DMS114 treated with DMSO at 0.1 percent for 48 hours (cell line): Measurements from ENCODE around the gene STK24.

Source experiments
- DNase-seq: peaks from one replicate; lab custom pipeline; 2025; ENCODE audit not compliant: unreplicated experiment; lab: John Stamatoyannopoulos, UW

Gene STK24

DNA sequence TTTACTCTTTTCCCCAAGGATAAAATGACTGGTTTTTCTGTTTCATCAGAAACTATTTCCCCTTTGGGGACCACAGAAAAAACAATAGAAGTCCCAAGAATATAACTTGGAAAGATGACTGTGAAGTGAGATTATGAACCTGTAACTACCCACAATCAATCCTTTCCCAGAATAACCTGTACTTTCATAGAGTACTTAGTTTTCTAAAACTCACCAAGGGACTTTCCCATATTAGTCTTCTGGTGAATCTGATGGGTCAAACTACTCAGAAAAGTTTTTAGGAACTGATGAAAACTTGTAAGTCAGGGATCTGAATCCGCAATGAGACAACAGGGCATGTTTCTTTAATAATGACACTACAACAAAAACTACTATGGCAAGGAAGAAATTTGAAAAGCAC lies 62.6 kb downstream of the STK24 start:
- no peak for DNase-seq

DNA sequence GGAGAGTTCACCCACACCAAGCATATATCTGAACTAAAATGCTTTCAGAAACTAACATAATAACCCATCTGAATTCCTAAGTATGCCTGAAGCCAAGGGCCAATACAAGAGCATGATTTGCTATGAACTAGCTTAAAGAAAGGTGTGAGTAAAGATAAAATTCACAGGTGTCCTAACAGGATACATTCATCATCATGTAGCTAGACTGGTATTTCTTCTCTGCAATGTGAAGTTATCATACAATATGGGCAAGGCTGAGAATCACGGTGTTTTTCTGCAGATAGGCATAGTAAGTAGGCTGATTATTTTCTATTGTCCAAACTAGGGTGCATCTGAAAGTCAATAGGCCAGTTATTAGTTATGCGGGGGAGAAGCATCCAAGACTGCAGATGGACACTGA lies 63.1 kb downstream of the STK24 start:
- DNase-seq = no peak

DNA sequence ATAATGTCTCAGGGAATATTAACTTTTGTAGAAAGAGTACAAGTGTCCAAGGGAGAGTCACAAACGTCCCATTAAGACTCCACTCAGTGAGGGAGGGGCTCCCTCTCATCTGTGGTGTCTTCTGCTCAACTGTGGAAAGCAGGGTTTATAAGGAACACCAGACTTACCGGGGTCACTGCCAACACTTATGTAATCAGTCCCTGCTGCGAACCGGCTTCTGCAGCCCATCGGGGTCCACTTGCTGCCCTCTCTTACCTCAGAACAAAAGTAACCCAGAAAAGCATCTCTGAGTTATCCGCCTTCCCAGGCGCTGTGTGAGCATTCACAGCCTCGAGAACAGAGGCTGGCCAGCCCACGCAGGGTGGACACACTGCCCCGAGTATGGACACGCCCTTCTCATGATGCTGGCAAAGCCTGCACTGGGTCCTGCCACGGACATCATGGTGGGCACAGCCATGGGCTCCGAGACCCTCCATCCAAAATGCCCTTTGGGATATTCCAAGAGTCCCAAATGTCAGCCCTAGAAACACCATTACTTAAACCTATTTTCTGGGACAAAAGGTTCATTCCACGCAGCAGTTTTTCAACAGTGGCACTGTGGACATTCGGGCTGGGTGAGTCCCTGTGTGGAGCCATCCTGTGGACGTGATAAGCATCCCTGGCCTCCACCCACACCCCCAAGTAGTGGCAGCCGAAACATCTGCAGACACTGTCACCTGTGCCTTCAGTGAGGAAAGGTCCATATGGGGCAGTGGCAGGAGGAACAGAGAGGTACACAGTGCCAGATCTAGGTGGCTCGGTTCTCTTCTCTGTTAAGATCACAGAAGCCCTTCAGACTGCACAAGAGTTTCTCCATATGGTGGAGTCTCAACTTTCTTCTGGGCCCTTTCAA lies 63.9 kb downstream of the STK24 start:
- no peak for DNase-seq

DNA sequence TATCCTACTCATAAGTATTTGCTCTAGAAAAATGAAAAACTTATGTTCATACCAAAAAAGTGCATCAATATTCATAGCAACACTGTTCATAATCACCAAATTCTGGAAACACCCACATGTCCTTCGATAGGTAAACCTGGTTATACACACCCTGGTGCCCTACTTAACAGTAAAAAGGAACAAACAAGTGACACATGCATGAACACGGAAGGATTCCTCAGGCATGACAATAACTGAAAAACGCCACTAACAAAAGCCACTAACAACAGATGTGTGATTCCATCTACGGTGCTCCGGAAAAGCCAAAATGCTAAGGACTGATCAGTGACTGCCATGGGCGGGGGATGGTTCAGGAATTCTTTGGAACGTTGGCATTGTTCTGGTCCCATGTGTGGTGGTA lies 65.5 kb downstream of the STK24 start:
- no peak for DNase-seq

DNA sequence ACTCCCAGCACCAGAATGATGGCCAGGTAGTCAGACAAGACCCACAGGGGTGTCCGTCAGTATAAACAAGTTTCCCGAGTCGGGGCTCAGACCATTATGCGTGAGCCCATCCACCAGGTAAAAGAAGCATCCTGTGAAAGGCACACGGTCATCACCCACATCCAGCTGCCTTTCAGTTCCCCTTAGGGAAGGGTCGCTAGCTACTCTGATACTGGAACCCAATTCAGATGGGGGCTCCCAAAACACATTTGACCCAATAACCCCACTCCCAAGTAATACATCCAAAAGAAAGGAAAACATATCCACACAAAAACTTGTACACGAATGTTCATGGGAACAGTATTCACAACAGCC lies 66.8 kb downstream of the STK24 start:
- no peak for DNase-seq

DNA sequence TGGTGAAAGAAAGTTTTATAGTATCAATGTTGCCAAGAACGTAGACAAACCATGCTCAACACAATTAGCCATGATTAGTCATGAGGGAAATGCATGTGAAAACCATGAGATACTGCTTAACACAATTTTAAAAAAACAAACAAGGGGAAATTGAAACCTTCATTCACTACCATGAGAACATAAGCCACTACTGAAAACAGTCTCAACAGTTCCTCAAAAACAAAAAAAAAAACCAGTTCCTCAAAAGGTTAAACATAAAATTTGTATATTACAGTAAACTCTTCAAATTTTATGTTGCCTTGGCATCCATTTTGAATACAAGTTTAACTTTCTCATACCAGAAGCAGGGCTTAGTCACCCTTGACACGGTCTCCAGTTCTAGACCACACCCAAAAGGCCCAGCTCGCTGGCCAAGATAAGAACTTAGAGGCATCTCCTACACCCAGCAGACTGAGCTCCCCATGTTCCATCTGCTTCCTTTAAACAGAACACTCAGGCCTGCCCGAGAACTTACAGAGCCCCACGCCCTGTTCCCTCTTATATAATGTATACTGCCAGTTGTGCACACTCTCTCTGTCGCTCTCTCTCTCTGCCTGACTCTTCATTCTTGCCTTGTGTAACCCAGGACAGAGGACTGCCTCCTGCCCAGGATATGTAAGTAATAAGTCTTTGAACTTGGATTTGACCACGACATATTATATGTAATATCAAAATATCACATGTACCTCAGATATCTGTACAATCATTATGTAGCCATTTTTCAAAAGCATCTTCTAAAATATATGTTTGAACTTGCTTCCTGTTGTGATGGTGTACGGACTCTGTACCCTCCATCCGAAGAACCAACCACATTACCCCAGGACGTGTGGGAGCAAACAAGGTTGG lies 67.4 kb downstream of the STK24 start:
- DNase-seq = no peak

DNA sequence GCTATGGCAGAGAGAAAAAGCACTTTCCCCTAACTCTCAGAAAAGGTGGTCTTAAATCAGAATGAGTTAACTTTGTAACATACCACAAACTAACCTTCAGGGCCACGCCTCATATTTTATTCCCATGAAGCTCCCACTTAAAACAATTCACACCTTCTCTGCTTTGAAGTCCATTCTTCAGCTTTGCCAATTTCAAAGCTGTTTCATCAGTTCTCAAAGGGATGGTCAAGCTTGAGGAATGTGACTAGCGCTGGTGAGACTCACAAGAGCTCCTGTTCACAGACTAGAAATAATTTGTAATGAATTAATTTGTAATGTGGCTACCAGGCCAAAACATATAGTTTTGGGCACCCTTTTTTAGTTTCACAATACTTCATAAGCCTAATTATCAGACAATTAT lies 68.2 kb downstream of the STK24 start:
- no peak for DNase-seq

DNA sequence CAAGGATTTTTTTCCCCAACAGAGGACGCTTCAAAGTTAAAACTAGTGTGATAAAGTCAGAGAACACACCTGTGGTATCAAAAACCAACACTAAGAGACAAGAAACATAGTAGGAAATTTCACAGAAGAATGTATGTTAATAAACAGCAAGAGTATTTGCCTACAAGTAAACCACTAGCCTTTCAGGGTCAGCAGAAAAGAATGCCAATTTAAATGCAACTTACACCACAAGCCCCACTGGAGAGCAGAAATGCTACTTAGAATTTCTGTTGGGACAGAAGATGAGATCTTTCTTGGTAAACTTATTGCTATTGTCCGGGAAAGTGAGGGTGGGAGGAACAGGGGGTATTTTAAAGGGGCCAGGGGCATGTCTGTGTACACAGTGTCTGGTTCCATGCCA lies 68.6 kb downstream of the STK24 start:
- no peak for DNase-seq

DNA sequence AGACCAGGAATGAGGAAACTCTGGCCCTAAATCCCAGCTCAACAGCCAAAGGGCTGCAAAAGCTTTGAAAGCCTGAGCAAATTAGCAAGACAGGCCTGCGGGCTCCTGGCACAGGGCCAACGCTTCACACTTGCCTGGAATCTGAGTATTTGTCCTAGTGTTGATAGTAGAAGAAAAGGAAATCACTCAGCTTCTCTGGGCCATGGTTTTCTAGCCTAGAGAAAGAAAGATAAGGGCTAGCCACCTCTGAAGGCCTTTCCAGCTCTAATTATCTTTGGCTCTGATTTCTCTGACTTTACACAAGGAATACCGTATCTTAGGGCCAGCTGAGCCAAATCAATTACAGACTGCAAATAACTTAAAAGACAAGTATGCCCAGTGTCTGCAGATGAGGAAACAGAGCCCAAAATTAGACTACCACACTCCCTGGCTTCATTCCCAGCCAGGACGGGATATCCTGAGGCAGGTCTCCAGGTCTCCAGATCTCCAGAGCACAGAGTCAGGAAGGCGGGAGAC lies 69.6 kb downstream of the STK24 start:
- DNase-seq = no peak

DNA sequence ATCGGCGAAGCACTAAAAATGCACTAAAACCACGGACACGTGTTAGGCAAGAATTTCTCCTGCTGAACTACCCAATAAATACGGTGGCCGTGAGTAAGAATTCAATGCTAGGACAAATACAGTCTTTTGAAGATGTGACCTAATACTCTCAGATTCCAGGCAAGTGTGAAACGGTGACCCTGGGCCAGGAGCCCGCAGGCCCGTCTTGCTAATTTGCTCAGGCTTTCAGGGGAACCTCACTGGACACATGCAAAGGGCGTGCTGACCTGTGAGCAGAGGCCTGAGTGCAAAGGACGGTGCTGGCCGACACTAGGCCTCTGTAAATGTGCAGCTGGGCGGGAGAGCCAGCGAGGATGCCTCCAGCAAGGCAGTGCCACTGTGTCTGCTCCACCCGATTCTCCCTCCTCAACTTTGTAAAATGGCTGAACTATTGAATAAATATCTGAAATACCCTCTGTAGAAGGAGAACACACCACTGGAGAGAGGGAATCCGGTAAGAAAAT lies 70.1 kb downstream of the STK24 start:
- DNase-seq = no peak

DNA sequence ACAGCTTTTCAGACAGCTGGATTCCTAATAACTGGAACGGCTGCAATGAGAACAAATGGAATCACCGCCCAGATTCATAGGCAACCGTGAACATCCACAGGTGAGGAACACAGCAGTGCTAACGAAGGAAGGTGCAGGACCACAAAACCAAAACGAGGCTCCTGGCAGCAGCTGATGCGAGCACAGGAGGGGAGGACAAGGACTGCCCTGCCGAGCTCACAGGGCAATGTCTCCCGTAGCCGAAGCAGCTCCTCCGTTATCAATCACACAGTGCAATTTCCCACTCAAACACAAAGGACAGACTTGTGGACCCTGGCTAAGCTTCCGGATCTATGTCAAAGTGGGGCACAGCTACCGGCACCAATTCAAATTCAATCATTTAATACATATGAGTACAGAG lies 70.6 kb downstream of the STK24 start:
- DNase-seq = no peak

DNA sequence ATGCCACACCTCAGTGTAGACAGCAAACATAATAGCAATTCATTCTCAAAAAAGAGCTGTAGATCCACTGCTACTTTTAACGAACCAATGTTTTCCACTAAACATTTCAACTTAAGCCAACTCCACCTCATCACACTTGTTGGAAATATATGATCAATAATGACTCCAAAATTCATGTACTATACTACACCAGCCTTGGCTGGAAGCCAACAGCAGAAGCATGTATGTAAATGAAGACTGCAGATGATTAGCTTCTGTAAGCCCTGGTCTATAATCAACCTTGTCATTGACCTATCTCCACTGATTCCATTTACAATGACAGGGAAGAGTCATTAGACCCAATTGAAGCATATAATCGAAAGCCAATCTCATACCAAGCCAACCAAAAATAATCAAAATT lies 71.7 kb downstream of the STK24 start:
- DNase-seq = no peak

DNA sequence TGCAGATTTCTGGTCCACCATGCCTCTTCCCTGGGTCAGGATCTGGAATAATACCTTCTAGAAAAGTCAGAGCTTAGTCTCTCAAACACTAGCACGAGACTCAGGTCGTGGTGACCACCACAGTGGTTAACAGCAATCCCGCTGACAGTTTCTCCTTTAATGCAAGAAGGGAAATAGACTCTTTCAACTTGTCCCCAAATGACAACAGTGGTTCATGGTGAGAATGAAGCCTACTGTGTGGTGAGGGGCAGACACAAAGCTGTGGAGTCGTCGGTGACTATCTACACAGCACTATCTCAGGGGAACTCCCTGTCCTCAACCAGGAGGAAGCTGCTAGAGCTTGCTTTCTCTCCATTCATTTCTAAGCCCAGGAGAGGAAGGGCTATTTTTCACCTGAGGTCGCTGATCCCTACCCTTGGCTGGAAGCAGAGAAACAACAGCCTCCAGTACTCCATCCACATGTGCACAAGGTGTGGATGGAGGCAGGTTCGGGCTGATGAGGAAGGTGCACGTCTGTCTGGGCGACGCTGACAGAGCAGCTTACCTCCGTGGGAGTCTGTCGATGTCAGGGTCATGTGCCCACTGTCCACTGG lies 72.4 kb downstream of the STK24 start:
- no peak for DNase-seq

DNA sequence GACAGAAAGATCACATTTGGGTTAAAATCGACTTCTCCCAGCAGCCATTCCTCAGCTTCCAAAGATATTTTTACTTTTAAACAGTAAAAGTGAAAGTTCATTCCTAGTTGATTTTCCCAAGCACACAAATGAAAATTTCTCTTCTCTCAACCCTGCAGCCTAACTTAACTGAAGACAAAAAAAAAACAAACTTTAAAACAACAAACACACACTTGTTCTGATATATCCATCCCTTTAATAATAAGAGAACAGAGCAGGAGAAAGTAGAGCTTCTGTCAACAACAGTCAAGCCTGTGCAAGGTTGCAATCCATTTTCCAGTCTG lies 72.9 kb downstream of the STK24 start:
- DNase-seq = no peak

DNA sequence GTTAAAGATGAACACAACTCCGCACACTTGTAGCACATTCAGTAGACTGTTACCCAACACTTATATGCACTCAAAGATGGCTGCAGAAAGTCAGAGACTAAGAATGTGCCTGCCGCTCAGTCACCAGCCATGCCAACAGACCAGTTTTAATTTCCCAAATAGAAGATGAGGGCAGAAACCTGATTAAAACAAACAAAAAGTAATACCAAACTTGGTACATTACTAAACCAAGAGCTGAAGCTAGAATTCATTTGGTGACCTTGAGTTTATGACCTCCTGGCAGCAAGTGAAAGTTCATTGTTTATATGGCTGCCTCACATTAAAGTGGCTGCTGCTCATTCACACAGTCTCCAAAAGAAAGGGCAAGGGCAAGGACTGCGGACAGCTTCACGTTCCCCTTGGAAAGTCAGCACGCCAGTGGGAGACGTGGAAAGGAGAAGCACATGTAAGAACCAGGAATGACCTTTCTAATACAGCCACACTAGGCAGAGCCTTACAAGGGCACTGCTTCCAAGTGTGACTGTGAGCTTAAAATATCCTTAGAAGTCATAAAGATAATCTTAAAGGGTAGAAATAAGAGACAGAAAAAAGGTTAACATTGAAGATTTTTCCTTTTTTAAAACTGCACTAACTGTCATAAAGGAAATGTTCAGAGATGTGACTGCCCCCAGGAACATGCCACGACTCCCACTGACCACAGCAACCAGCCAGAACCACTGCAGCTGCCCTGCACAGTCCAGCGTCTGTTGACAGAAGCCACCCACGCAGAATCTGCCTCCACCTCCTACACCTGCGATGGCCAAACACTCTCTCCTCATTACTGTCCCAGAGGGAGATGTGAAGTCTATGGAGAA lies 73.5 kb downstream of the STK24 start:
- DNase-seq = no peak

DNA sequence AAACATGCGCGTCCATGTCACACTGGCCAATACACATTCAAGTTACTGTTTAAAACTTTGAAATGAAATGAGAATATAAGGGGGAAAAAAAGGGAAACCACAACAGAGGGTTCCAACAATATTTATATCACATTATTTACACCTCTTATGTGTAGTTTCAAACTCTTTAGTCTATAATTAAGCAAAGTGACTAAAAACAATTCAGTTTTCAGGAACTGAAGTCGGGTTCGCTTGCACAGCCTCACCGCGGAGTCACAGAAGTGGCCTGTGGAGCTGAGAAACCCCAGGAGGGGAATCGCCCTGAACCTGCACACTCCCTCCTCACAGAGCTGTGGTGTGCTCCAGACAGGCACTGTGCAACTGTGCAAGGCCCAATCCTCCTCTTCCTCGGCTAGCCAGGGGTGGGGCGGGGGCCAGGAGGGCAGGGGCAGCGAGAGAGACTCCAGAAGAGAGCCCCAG lies 75.9 kb downstream of the STK24 start:
- DNase-seq = no peak

DNA sequence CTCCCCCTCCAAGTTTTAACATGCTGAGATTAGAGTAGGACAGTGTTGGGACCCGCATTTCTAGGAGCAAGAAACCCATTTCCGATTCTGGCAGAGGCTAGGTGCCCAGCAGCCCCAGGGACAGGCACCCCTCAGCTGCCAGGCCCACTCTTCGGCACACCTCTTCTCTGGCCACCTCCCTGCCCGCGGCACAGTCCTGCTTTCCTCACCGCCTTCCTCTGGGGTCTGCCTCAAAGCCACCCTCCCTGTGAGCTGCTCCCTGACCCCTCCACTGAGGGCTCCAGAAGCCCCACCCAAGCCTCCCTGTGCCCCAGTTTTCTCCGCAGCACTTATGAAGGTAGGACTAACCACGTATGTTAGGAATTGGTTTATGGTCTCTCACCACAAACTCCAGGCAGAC lies 79.9 kb downstream of the STK24 start:
- no peak for DNase-seq

DNA sequence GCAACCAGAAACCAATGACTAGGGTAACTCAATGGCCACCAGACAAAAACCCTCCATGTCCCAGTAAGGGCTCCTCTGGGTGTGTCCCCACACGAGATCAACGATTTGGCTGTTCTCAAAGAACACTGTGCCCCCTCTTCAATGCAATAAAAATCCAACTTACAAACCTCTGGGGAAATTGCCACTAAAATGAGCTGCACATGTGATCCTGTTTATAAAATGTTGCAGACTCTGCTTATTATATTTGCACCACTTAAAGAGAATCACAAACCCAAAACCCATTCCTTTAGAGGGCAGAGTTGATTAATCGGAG lies 80.5 kb downstream of the STK24 start:
- no peak for DNase-seq

DNA sequence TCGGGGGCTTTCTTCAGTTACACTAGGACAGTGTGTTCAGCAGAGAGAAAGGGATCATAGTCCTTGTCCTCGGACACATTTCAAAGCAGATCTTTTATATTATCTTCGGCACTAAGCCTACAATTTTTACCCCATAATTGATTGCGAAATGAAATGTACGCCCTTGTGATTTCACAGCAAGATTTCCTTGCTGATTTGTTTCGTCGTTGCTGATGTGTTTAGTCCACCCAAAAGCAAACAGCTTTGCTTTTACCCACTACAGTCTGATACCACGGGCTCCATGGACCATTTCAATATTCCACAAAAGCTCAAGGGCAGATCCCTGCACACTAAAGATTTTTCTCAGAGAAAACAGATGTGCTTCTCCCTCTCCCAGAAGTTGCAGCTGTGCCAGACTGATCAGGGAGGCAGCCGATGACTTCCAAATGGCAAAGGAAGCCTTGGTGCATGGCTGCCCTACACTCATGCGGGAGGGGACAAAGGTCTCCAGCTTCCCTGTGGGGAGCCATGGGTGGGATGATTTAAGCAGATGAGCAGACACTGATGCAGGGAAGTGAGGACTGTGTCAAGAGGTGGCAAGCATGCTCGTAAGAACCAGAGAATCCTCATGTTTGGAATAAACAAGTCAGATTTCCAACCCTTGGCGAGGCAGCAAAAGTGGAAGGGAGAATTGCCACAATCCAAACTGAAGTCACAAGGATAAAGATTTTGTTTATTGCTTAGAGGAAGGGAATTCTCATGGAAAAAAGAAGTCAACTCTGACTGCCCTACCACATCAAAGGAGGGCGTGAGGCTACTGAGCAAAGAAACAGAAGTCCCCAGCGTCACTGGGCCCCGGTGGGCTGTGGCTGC lies 81.1 kb downstream of the STK24 start:
- no peak for DNase-seq

DNA sequence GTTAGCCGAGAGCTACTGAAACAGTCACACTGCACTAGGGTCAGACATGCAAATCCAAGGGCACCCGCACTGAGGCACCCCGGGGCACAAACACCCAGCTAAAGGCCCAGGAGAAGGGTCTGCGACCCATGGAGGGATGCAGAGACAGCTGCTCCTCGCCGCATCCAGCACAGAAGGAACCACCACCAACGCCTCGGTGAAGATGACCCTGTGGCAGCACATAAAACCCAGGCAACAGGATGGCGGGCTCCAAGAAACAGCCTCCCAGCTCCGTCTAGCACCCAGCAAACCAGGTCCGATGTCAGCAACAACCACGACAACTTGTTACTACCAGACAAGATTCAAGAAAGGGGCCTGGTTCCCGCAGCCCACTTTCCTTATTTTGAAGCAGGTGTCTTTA lies 82.1 kb downstream of the STK24 start:
- no peak for DNase-seq
